Activated naive CD8-positive, alpha-beta T cell treated with anti-CD3 and anti-CD28 coated beads, Interleukin-2, amount 50 U/mL, for 24 hours (primary cell): Measurements from ENCODE around the gene BCL6.

Experiments used
- ATAC-seq: fragments of 150-1000 bp; cut with Tn5 transposase; one replicate; pipeline ENCODE4 v1.10.0; 2021
- DNase-seq: peaks from one replicate; pipeline ENCODE4 v3.0.0; 2021
- H3K27ac Mint-ChIP-seq: one replicate; pipeline ENCODE4 v1.8.0; 2021; ENCODE audit warnings: mild to moderate bottlenecking, mixed read lengths
- H3K27me3 Mint-ChIP-seq: one replicate; pipeline ENCODE4 v1.8.0; 2021; ENCODE audit warnings: mixed read lengths
- H3K36me3 Mint-ChIP-seq: one replicate; pipeline ENCODE4 v1.8.0; 2021; ENCODE audit warnings: low read depth, mixed read lengths
- H3K4me1 Mint-ChIP-seq: one replicate; pipeline ENCODE4 v1.8.0; 2021; ENCODE audit warnings: mixed read lengths
- H3K4me3 Mint-ChIP-seq: one replicate; pipeline ENCODE4 v1.8.0; 2021; ENCODE audit warnings: mild to moderate bottlenecking, moderate library complexity, mixed read lengths
- H3K9me3 Mint-ChIP-seq: one replicate; pipeline ENCODE4 v1.8.0; 2021; ENCODE audit warnings: mixed read lengths

The BCL6 gene

DNA sequence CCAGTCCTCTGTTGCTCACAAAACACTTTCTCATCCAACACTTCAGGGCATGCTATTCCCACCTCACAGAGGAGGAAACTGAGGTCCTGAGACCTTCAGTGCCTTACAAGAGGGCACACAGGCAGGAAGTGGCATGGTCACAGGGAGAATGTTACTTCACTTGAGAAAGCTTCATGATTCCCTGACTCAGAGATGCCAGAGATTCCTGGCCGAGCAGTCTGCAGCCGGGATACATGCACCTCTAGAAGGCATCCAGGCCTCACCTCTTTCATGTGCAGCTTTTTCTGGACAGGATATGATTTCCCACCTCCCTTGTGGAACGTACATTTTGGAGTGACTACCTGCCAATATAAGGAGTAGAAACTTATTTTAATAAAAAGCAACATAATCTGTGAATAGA, 72.3 kb downstream of the BCL6 start:
- Mint-ChIP-seq H3K9me3 (no peaks in the 10 kb centered on the region), H3K4me3 (no peak overlapping the region), H3K4me1 (no peaks in the 10 kb centered on the region), H3K27me3 (peaks cover 73% of the 10 kb centered on the region), H3K27ac (no peak overlapping the region), H3K36me3 (no peaks in the 10 kb centered on the region)
- ATAC-seq (no peak), DNase-seq (no peak)
